Measurements from ENCODE around the gene MAD1L1. TPM values are rescaled to one million over a fixed set of nuclear protein-coding genes. Genes with fewer than 3 reads are reported as not detected.
A peak's percentile ranks its signal among the peaks of the same experiment; 100 is the strongest.

MAD1L1 gene
- total and polyA plus RNA-seq, 2 of the 13 experiments (the other 11 are each of a cell fraction or from before 2014, with no cell fraction given), result 17.4 to 64.7 TPM

- no peaks in the 10 kb centered on the region; a peak in 1 of 5 replicates for H3K36me3 ChIP-seq (replicated peaks in 1 of 2; ENCODE audit: control insufficient read depth in 1 of 2, insufficient read depth in 2 of 2, low read length in 2 of 2)
- ChIA-PET CTCF (ENCODE audit: low intra/inter-chr PET ratio, low total read pairs) (no interaction called here), POLR2A (no interaction called here)
- H4K20me1 ChIP-seq (ENCODE audit: insufficient read depth, low read length), result no peaks in the 10 kb centered on the region
- in situ Hi-C loops (cut with HindIII; ENCODE audit: extremely low pct_ligation_motif_present, low pct_unique_long_range_greater_than_20kb), result loop anchor here (5.0 kb wide), 1 partner anchor 60 kb away; no protein-coding TSS in a partner anchor
- BruUV-seq (replicated peaks), result no TSS peak
- DNase-seq (ENCODE audit: low spot score) (peak; percentile 30), FAIRE-seq (no peak), ATAC-seq (peak; percentile 88)
- H3K9me3 ChIP-seq (ENCODE audit: low read length), result no peaks in the 10 kb centered on the region
- H3K4me3 ChIP-seq (replicated peaks in 1 of 3; ENCODE audit: insufficient read depth in 1 of 3, low read depth in 2 of 3, low read length in 3 of 3), result no peak overlapping the region; a peak in 1 of 6 replicates
- H3K27me3 ChIP-seq (ENCODE audit: control insufficient read depth in 1 of 2, insufficient read depth in 2 of 2, low read length in 2 of 2), result no peaks in the 10 kb centered on the region
- peak overlapping the region; percentile 75 for H3K4me2 ChIP-seq (ENCODE audit: low read depth, low read length)
- WGBS (ENCODE audit: low lambda C conversion rate), result 67% methylated on average over 18 of the region's 33 CpGs
- H3K27ac ChIP-seq (ENCODE audit: extremely low read length, insufficient read depth, low read length), result peak overlapping the region; percentile 51
- H2AFZ ChIP-seq (ENCODE audit: low read length), result no peak overlapping the region
- intact Hi-C loops (cut with micrococcal nuclease; ENCODE audit: unreplicated experiment), result loop anchor here (5.0 kb wide), 1 partner anchor 115 kb away; no protein-coding TSS in a partner anchor
- no peak overlapping the region for H3K9ac ChIP-seq (ENCODE audit: insufficient read depth, low read depth, low read length)
- H3K79me2 ChIP-seq (ENCODE audit: insufficient read depth, low read length), result no peaks in the 10 kb centered on the region
- peaks cover 51% of the 10 kb centered on the region for H3K4me1 ChIP-seq (ENCODE audit: insufficient read depth, low read length)
- TF ChIP-seq MIXL1 (CRISPR knock-in tag; IDR thresholded peaks at IDR 0.05) (no peak), SMC3 (IDR thresholded peaks at IDR 0.05; ENCODE audit: low read length) (peak; percentile 25; the same call in 1 of the 2 replicates), POLR2AphosphoS2 (IDR thresholded peaks at IDR 0.05; ENCODE audit: low read depth, low read length) (no peak), STAG1 (CRISPR knock-in tag; IDR thresholded peaks at IDR 0.05) (peak; percentile 45), YEATS2 (CRISPR knock-in tag; IDR thresholded peaks at IDR 0.05; ENCODE audit: borderline replicate concordance) (0 out of 2 replicates have a peak, but pooled peaks have one; percentile 14), HNRNPL (IDR thresholded peaks at IDR 0.05; ENCODE audit: low read depth, low read length) (0 out of 2 replicates have a peak, but pooled peaks have one; percentile 39), PATZ1 (CRISPR knock-in tag; IDR thresholded peaks at IDR 0.05) (peak; percentile 41; the same call in 1 of the 2 replicates), ARNTL (CRISPR knock-in tag; IDR thresholded peaks at IDR 0.05) (0 out of 2 replicates have a peak, but pooled peaks have one; percentile 27), XRCC5 (optimal IDR thresholded peaks at IDR 0.05; ENCODE audit: low read length) (peak; percentile 12), HMGXB4 (CRISPR knock-in tag; IDR thresholded peaks at IDR 0.05; ENCODE audit: borderline replicate concordance in 1 of 2, low read depth in 1 of 2) (0 out of 4 replicates have a peak, but pooled peaks of 1 of the 2 experiments have one; percentile 23), SETDB1 (CRISPR knock-in tag; IDR thresholded peaks at IDR 0.05; ENCODE audit: borderline replicate concordance) (0 out of 2 replicates have a peak, but pooled peaks have one; percentile 16), ZNF687 (CRISPR knock-in tag; IDR thresholded peaks at IDR 0.05) (peak; percentile 57)
Measured at GRCh38 chr7:1812509-1813393, 420.0 kb downstream of the MAD1L1 start.

Data from HepG2 (cell line).